Medulla oblongata (tissue), 1 donor: Measurements from ENCODE around the gene TRIM46.
"Not testable (repeated sequence)": the region's sequence is repeated elsewhere in the genome, so short reads cannot be mapped to it uniquely, and the experiment has no call there.

Experiments
- DNase-seq: peaks from one replicate; pipeline ENCODE4 v3.0.0-alpha.2; 2015; ENCODE audit errors: extremely low spot score

TRIM46 gene

GRCh38 chr1:155186067-155186793 is 12.6 kb downstream of the TRIM46 start:
- DNase-seq = no peak

- no peak for DNase-seq
Measured at GRCh38 chr1:155186794-155187455, 13.3 kb downstream of the TRIM46 start.

GRCh38 chr1:155187456-155187891 is 13.8 kb downstream of the TRIM46 start:
- DNase-seq = no peak

GRCh38 chr1:155188268-155188667 is 14.6 kb downstream of the TRIM46 start:
- DNase-seq = no peak

- DNase-seq = not testable (repeated sequence)
Measured at GRCh38 chr1:155189926-155190325, 16.3 kb downstream of the TRIM46 start.

- no peak for DNase-seq
Measured at GRCh38 chr1:155191904-155192303, 18.3 kb downstream of the TRIM46 start.

GRCh38 chr1:155192346-155193274 is 19.0 kb downstream of the TRIM46 start:
- no peak for DNase-seq

- peak; percentile 83 for DNase-seq
Measured at GRCh38 chr1:155193275-155193990, 19.8 kb downstream of the TRIM46 start.

- DNase-seq = not testable (repeated sequence)
Measured at GRCh38 chr1:155193991-155194240, 20.3 kb downstream of the TRIM46 start.

GRCh38 chr1:155195201-155196102 is 21.8 kb downstream of the TRIM46 start:
- DNase-seq = no peak

- DNase-seq = peak; percentile 83
Measured at GRCh38 chr1:155196103-155196892, 22.6 kb downstream of the TRIM46 start.

GRCh38 chr1:155196893-155197638 is 23.4 kb downstream of the TRIM46 start:
- peak; percentile 59 for DNase-seq

GRCh38 chr1:155197901-155198546 is 24.4 kb downstream of the TRIM46 start:
- DNase-seq = no peak

- DNase-seq = no peak
Measured at GRCh38 chr1:155198547-155198906, 24.9 kb downstream of the TRIM46 start.

- DNase-seq = no peak
Measured at GRCh38 chr1:155199792-155200191, 26.1 kb downstream of the TRIM46 start.

- DNase-seq = no peak
Measured at GRCh38 chr1:155200920-155201319, 27.3 kb downstream of the TRIM46 start.

GRCh38 chr1:155202198-155202597 is 28.5 kb downstream of the TRIM46 start:
- DNase-seq = no peak

GRCh38 chr1:155202731-155203515 is 29.3 kb downstream of the TRIM46 start:
- no peak for DNase-seq
